Measurements from ENCODE around the gene HINFP. TPM values are rescaled to one million over a fixed set of nuclear protein-coding genes. Genes with fewer than 3 reads are reported as not detected.

Gene HINFP
- total and polyA plus RNA-seq, 2 donors = 19.5 to 24.0 TPM

DNA sequence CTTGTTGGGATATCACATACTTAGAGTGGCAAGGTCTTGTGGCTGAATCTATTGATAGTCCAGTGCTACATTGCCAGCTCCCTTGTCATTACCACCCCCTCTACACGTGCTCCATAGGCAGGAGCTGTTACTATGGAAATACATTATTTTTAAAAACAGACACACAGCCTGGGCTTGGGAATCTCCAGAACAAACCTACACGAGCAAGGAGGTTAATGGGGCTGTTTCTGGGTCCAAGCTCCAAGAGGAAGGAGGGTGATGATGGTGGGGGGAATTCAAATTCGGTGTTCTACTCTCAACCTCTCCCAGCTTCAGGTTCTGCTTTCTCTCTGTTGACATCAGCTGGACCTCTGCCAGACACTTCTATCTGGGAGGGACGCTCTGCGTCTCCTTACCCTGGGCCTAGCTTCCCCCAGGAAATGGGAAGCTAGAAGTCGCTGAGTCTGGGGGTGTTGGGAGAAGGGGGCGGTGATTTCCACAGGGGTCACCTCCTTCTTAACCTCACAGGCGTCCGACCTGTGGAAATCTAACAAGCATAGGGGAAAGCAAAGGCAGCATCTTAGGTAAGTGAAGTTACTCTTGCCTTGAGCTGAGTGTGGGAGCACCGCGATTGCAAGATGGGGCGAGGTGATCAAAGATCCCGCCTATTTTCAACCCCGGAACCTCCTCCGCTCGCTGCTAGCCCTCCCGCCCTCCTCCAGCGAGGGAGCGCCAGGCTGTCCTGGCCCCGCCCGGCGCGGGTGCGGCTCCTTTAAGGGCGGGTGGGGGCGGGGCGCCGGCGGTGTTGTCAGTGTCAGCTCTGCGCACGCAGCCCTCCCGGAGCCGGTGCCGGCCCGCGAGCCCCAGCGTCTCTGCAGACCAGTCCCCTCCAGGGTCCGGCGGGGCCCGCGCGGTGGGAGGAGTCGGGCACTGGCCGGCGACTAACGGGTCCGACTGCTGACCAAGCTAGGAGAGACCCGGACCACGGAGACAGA, 14.5 kb upstream of the HINFP start, which contains the start of gene C2CD2L:
Gene C2CD2L (plus strand): TSS at position 781 of the 974 bp plus-strand sequence. CDS start 398 bp downstream, outside the sequence.
- Histone ChIP-seq H3K4me1 (ENCODE audit: control insufficient read depth in 2 of 2, insufficient read depth in 2 of 2, low read length in 2 of 2) (peaks cover 21 to 42% of the 10 kb centered on the region in 2 donors), H3K27ac (ENCODE audit: low read depth in 1 of 2, low read length in 1 of 2) (peak within 1 kb of the TSS; percentile 83 to 84)

DNA sequence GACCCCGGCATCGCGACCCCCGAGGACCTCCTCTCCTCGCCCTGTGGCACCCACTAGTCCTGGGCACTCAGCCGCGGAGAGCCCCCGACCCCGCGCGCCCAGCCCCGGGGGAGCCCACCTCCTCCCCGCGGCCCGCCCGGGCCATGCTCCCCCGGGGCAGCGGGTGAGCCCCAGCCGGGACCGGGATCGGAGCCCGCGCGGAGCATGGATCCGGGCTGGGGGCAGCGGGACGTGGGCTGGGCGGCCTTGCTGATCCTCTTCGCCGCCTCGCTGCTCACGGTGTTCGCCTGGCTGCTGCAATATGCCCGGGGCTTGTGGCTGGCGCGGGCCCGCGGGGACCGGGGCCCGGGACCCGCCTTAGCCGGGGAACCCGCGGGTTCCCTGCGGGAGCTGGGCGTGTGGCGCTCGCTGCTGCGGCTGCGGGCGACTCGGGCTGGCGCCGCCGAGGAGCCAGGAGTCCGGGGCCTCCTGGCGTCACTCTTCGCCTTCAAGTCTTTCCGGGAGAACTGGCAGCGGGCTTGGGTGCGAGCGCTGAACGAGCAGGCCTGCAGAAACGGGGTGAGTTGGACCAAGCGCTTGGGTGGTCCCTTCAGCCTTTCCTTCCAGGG, 13.7 kb upstream of the HINFP start:
- Histone ChIP-seq H3K4me3 (ENCODE audit: low read length in 2 of 2) (peak overlapping the region; percentile 71 to 89), H3K36me3 (ENCODE audit: control insufficient read depth in 2 of 2, insufficient read depth in 2 of 2, low read length in 1 of 2) (peaks cover 23 to 26% of the 10 kb centered on the region in 2 donors), H3K4me1 (ENCODE audit: control insufficient read depth in 2 of 2, insufficient read depth in 2 of 2, low read length in 2 of 2) (peaks cover 21 to 38% of the 10 kb centered on the region in 2 donors), H3K27me3 (ENCODE audit: control insufficient read depth in 2 of 2, insufficient read depth in 1 of 2, low read length in 1 of 2) (no peaks in the 10 kb centered on the region), H3K27ac (ENCODE audit: low read depth in 1 of 2, low read length in 1 of 2) (peak overlapping the region; percentile 59 to 71), H3K9me3 (ENCODE audit: control insufficient read depth in 2 of 2, insufficient read depth in 1 of 2, low read length in 1 of 2) (no peaks in the 10 kb centered on the region)
- peak in 1 of 9 donors; percentile 43 for DNase-seq (ENCODE audit: low read depth in 6 of 9, low spot score in 9 of 9)
- WGBS = under 1% methylated on average over 65 of the region's 65 CpGs

More for the DNA sequence above, 14.5 kb upstream of the HINFP start, which contains the start of gene C2CD2L:
- Histone ChIP-seq H3K27me3 (ENCODE audit: control insufficient read depth in 2 of 2, insufficient read depth in 1 of 2, low read length in 1 of 2) (no peaks in the 10 kb centered on the region), H3K4me3 (ENCODE audit: low read length in 2 of 2) (peak within 1 kb of the TSS; percentile 71 to 89), H3K9me3 (ENCODE audit: control insufficient read depth in 2 of 2, insufficient read depth in 1 of 2, low read length in 1 of 2) (no peaks in the 10 kb centered on the region), H3K36me3 (ENCODE audit: control insufficient read depth in 2 of 2, insufficient read depth in 2 of 2, low read length in 1 of 2) (peaks cover 16 to 19% of the 10 kb centered on the region in 2 donors)
- WGBS = 3% methylated on average over 49 of the region's 49 CpGs
- peak in 8 of 9 donors; percentile 65 to 95 (median 84) for DNase-seq (ENCODE audit: low read depth in 6 of 9, low spot score in 9 of 9)

DNA sequence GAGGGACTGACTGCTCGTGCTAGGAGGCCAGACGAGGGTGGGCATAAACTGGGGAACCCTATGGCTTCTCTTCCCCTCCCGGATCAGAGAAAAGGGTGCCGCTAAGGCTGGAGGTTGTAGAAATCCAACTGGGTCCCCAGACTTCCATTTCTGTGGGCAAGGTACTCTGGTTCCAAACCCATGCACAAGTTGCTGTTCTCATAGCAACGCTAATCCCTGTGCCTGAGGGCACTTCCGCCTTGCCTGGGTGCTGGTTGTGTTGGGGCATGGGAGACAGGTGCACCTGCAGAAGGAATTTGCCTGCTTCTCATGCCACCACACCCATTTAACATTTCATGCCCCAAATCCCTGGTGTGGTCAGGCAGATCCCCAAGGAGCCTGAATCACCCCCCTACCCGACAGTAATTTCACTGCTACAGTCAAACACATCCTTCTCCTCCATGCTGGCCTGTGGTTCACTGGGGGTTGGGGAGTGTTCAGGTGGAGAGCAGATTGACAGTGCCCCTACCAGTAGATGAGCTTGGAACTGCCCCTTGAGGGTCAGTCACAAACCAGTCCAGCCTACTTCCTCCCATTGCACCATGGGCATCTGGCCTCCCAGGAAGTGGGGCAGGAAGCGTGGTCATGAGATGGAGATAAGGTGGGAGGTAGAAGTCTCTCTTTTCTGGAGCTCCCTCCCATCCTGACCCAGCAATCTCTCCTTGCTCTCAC, 13.1 kb upstream of the HINFP start:
- Histone ChIP-seq H3K36me3 (ENCODE audit: control insufficient read depth in 2 of 2, insufficient read depth in 2 of 2, low read length in 1 of 2) (peaks cover 30 to 33% of the 10 kb centered on the region in 2 donors), H3K27me3 (ENCODE audit: control insufficient read depth in 2 of 2, insufficient read depth in 1 of 2, low read length in 1 of 2) (no peaks in the 10 kb centered on the region), H3K4me3 (ENCODE audit: low read length in 2 of 2) (peak overlapping the region; percentile 71 to 89), H3K27ac (ENCODE audit: low read depth in 1 of 2, low read length in 1 of 2) (peak overlapping the region; percentile 46 to 59), H3K9me3 (ENCODE audit: control insufficient read depth in 2 of 2, insufficient read depth in 1 of 2, low read length in 1 of 2) (no peaks in the 10 kb centered on the region), H3K4me1 (ENCODE audit: control insufficient read depth in 2 of 2, insufficient read depth in 2 of 2, low read length in 2 of 2) (peaks cover 21 to 31% of the 10 kb centered on the region in 2 donors)
- peak in 3 of 9 donors; percentile 43 to 65 (median 50) for DNase-seq (ENCODE audit: low read depth in 6 of 9, low spot score in 9 of 9)
- WGBS = 21% methylated on average over 8 of the region's 8 CpGs

DNA sequence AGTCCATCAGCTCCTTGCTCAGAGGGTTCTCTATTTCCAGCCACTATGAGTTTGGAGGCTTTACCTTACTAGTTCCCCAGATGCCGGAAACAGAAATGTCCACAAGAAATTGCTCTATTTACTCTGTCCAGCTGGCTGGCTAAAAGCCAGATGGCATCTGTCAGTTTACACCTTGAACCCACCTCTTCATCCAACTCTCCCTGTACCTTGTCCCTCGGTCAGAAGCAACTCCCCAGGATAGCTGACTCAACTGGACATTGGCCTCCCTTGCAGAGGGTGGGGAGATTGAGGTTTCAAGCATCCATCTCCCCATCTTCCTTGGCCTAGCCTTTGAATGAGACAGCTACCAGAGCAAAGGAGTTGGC, 12.5 kb upstream of the HINFP start:
- Histone ChIP-seq H3K27me3 (ENCODE audit: control insufficient read depth in 2 of 2, insufficient read depth in 1 of 2, low read length in 1 of 2) (no peaks in the 10 kb centered on the region), H3K36me3 (ENCODE audit: control insufficient read depth in 2 of 2, insufficient read depth in 2 of 2, low read length in 1 of 2) (peaks cover 35 to 38% of the 10 kb centered on the region in 2 donors), H3K9me3 (ENCODE audit: control insufficient read depth in 2 of 2, insufficient read depth in 1 of 2, low read length in 1 of 2) (no peaks in the 10 kb centered on the region), H3K4me1 (ENCODE audit: control insufficient read depth in 2 of 2, insufficient read depth in 2 of 2, low read length in 2 of 2) (peaks cover 21 to 31% of the 10 kb centered on the region in 2 donors), H3K4me3 (ENCODE audit: low read length in 2 of 2) (peak overlapping the region; percentile 71 to 89), H3K27ac (ENCODE audit: low read depth in 1 of 2, low read length in 1 of 2) (no peak overlapping the region)
- WGBS = 98% methylated on average over 2 of the region's 2 CpGs
- DNase-seq (ENCODE audit: low read depth in 6 of 9, low spot score in 9 of 9) = no peak

DNA sequence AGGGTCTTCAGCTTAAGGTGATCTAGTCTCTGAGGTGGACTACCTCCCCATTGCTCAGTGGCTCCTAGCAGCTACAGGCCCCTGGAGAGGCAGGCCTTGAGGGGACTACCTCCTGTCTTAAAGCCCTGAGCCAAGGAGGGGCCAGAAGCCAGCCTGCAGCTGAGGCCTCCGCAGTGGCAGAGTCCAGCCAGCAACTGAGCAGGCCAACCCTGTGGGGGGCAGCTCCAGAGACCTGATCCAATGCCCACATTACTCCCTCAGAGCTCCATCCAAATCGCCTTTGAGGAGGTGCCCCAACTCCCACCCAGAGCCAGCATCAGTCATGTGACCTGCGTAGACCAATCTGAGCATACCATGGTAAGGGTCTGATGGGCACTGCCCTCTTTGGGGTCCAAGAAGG, 11.5 kb upstream of the HINFP start:
- Histone ChIP-seq H3K27me3 (ENCODE audit: control insufficient read depth in 2 of 2, insufficient read depth in 1 of 2, low read length in 1 of 2) (no peaks in the 10 kb centered on the region), H3K4me3 (ENCODE audit: low read length in 2 of 2) (no peak overlapping the region), H3K9me3 (ENCODE audit: control insufficient read depth in 2 of 2, insufficient read depth in 1 of 2, low read length in 1 of 2) (no peaks in the 10 kb centered on the region), H3K36me3 (ENCODE audit: control insufficient read depth in 2 of 2, insufficient read depth in 2 of 2, low read length in 1 of 2) (peaks cover 41 to 45% of the 10 kb centered on the region in 2 donors), H3K27ac (ENCODE audit: low read depth in 1 of 2, low read length in 1 of 2) (no peak overlapping the region), H3K4me1 (ENCODE audit: control insufficient read depth in 2 of 2, insufficient read depth in 2 of 2, low read length in 2 of 2) (peaks cover 24 to 39% of the 10 kb centered on the region in 2 donors)
- no peak for DNase-seq (ENCODE audit: low read depth in 6 of 9, low spot score in 9 of 9)
- 96% methylated on average over 3 of the region's 3 CpGs for WGBS

DNA sequence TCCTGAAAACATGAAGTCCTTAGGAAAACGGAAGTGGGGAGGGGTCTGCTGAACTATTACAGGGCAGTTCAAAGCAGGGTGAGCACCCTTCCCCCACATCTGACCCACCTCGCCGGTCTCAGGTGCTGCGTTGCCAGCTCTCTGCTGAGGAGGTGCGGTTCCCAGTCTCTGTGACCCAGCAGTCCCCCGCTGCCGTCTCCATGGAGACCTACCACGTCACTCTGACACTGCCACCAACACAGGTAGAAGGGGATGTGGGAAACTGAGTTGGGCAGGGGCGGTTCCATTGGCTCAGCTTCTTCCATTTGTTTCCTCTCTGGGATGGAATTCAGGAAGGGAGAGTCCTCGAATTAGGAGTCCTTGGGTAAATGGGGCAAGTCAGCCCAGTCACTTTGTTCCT, 10.9 kb upstream of the HINFP start:
- Histone ChIP-seq H3K27me3 (ENCODE audit: control insufficient read depth in 2 of 2, insufficient read depth in 1 of 2, low read length in 1 of 2) (no peaks in the 10 kb centered on the region), H3K36me3 (ENCODE audit: control insufficient read depth in 2 of 2, insufficient read depth in 2 of 2, low read length in 1 of 2) (peaks cover 41 to 45% of the 10 kb centered on the region in 2 donors), H3K4me3 (ENCODE audit: low read length in 2 of 2) (no peak overlapping the region), H3K9me3 (ENCODE audit: control insufficient read depth in 2 of 2, insufficient read depth in 1 of 2, low read length in 1 of 2) (no peaks in the 10 kb centered on the region), H3K27ac (ENCODE audit: low read depth in 1 of 2, low read length in 1 of 2) (no peak overlapping the region), H3K4me1 (ENCODE audit: control insufficient read depth in 2 of 2, insufficient read depth in 2 of 2, low read length in 2 of 2) (peaks cover 27 to 45% of the 10 kb centered on the region in 2 donors)
- no peak for DNase-seq (ENCODE audit: low read depth in 6 of 9, low spot score in 9 of 9)
- 96% methylated on average over 10 of the region's 10 CpGs for WGBS

DNA sequence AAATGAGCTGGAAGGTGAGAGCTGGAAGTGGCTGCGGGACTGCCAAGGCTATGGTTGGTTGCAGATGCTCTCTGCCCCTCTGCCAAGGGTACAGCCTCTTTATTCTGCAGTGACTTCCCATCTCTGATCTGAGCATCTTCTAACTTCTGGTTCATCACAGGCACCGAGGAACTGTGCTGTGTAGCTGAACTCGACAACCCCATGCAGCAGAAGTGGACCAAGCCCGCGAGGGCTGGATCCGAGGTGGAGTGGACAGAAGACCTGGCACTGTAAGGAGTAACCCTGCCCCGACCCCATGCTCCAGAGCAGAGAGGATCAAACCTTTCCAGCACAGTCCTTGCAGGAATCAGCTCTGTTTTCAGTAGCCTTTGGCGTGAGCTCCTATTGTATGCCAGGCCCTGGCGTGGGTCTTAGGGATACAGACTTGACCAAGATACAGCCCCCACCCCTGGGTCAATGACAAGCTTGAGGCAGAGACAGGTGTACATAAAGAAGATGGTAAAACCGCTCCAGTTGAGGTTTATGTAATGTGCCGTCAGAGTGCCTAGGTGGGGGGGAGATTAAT, 9.9 kb upstream of the HINFP start:
- WGBS = 97% methylated on average over 11 of the region's 11 CpGs
- no peak for DNase-seq (ENCODE audit: low read depth in 6 of 9, low spot score in 9 of 9)
- peaks cover 31 to 49% of the 10 kb centered on the region in 2 donors for H3K4me1 ChIP-seq (ENCODE audit: control insufficient read depth in 2 of 2, insufficient read depth in 2 of 2, low read length in 2 of 2)
- H3K27ac ChIP-seq (ENCODE audit: low read depth in 1 of 2, low read length in 1 of 2) = no peak overlapping the region
- no peaks in the 10 kb centered on the region for H3K27me3 ChIP-seq (ENCODE audit: control insufficient read depth in 2 of 2, insufficient read depth in 1 of 2, low read length in 1 of 2)
- H3K4me3 ChIP-seq (ENCODE audit: low read length in 2 of 2) = no peak overlapping the region
- H3K36me3 ChIP-seq (ENCODE audit: control insufficient read depth in 2 of 2, insufficient read depth in 2 of 2, low read length in 1 of 2) = peaks cover 47 to 51% of the 10 kb centered on the region in 2 donors
- H3K9me3 ChIP-seq (ENCODE audit: control insufficient read depth in 2 of 2, insufficient read depth in 1 of 2, low read length in 1 of 2) = no peaks in the 10 kb centered on the region

DNA sequence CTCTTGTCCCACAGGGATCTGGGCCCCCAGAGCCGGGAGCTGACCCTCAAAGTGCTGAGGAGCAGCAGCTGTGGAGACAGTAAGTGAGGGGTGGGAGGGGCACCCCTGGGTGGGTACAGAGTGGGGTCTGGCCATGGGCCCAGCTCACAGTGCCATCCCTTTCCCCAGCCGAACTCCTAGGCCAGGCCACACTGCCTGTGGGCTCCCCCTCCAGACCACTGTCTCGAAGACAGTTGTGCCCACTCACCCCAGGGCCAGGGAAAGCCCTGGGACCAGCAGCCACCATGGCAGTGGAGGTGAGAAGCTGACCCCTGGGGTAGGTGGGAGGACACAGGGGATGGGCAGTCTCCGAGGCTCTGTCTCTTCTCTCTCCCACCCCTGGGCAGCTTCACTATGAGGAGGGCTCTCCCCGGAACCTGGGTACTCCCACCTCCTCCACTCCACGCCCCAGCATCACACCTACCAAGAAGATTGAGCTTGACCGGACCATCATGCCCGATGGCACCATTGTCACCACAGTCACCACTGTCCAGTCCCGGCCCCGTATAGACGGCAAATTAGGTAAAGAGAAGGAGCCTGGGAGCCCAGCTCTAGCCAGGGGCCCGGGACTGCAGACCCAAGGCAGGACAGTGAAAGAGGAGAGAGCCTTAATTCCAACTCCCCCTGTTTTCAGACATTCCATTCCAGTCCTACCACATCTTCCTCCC, 8.9 kb upstream of the HINFP start:
- H3K36me3 ChIP-seq (ENCODE audit: control insufficient read depth in 2 of 2, insufficient read depth in 2 of 2, low read length in 1 of 2) = peaks cover 57 to 61% of the 10 kb centered on the region in 2 donors
- no peak overlapping the region for H3K27ac ChIP-seq (ENCODE audit: low read depth in 1 of 2, low read length in 1 of 2)
- 99% methylated on average over 12 of the region's 12 CpGs for WGBS
- no peak for DNase-seq (ENCODE audit: low read depth in 6 of 9, low spot score in 9 of 9)
- H3K4me1 ChIP-seq (ENCODE audit: control insufficient read depth in 2 of 2, insufficient read depth in 2 of 2, low read length in 2 of 2) = peaks cover 26 to 43% of the 10 kb centered on the region in 2 donors
- H3K9me3 ChIP-seq (ENCODE audit: control insufficient read depth in 2 of 2, insufficient read depth in 1 of 2, low read length in 1 of 2) = no peaks in the 10 kb centered on the region
- H3K4me3 ChIP-seq (ENCODE audit: low read length in 2 of 2) = no peak overlapping the region
- no peaks in the 10 kb centered on the region for H3K27me3 ChIP-seq (ENCODE audit: control insufficient read depth in 2 of 2, insufficient read depth in 1 of 2, low read length in 1 of 2)

Data from thymus (tissue), 11 donors.